ENCODE results near the gene ENTPD3. TPM values are rescaled to one million over a fixed set of nuclear protein-coding genes. Genes with fewer than 3 reads are reported as not detected.

ENTPD3 gene
- total and polyA plus RNA-seq, 8 donors: 7.0 to 27.8 (median 11.9) TPM

- H3K9me3 ChIP-seq: no peaks in the 10 kb centered on the region
- H3K4me3 ChIP-seq: no peak overlapping the region
- ATAC-seq (no peak), FAIRE-seq (no peak), DNase-seq (no peak)
- H3K27me3 ChIP-seq: no peaks in the 10 kb centered on the region
- TF ChIP-seq CTCF (IDR thresholded peaks at IDR 0.05): no peak
- no peaks in the 10 kb centered on the region for H3K36me3 ChIP-seq
- H3K4me1 ChIP-seq: peaks cover 0 to 6% (median 3%) of the 10 kb centered on the region in 3 donors
- 93 to 97% methylated on average over 3 of the region's 3 CpGs for WGBS, 2 donors
- H3K27ac ChIP-seq: no peak overlapping the region
- intact Hi-C loops (cut with DNase I): no loop called here
Observed at GRCh38 chr3:40386213-40386612, 771 bp upstream of the ENTPD3 start.

- WGBS, 2 donors: 39 to 42% methylated on average over 10 of the region's 10 CpGs
- Histone ChIP-seq H3K27me3 (no peaks in the 10 kb centered on the region), H3K27ac (peak overlapping the region in 1 of 4 donors; percentile 2), H3K4me1 (peaks cover 0 to 6% (median 3%) of the 10 kb centered on the region in 3 donors), H3K9me3 (no peaks in the 10 kb centered on the region), H3K36me3 (no peaks in the 10 kb centered on the region), H3K4me3 (peak overlapping the region in 3 of 4 donors; percentile 48 to 63 (median 60))
- peak in 1 of 6 donors; percentile 17 for DNase-seq
- intact Hi-C loops (cut with DNase I): no loop called here
- no peak for TF ChIP-seq CTCF (IDR thresholded peaks at IDR 0.05)
- FAIRE-seq: no peak
- ATAC-seq: peak in 3 of 4 donors; percentile 6 to 24 (median 7)
Observed at GRCh38 chr3:40387895-40388254, 891 bp downstream of the ENTPD3 start.

- H3K27me3 ChIP-seq: no peaks in the 10 kb centered on the region
- no peak overlapping the region for H3K4me3 ChIP-seq
- intact Hi-C loops (cut with DNase I): no loop called here
- FAIRE-seq (no peak), DNase-seq (no peak), ATAC-seq (no peak)
- WGBS, 2 donors: 58 to 61% methylated on average over 5 of the region's 5 CpGs
- no peak for TF ChIP-seq CTCF (IDR thresholded peaks at IDR 0.05)
- no peaks in the 10 kb centered on the region for H3K36me3 ChIP-seq
- no peak overlapping the region for H3K27ac ChIP-seq
- no peaks in the 10 kb centered on the region for H3K9me3 ChIP-seq
- no peaks in the 10 kb centered on the region for H3K4me1 ChIP-seq
Observed at GRCh38 chr3:40396406-40396805, 9.4 kb downstream of the ENTPD3 start.

GRCh38 chr3:40397129-40397528, 10.1 kb downstream of the ENTPD3 start:
- no peak for TF ChIP-seq CTCF (IDR thresholded peaks at IDR 0.05)
- H3K4me1 ChIP-seq: no peaks in the 10 kb centered on the region
- intact Hi-C loops (cut with DNase I): no loop called here
- no peaks in the 10 kb centered on the region for H3K27me3 ChIP-seq
- FAIRE-seq (no peak), DNase-seq (no peak), ATAC-seq (no peak)
- H3K9me3 ChIP-seq: no peaks in the 10 kb centered on the region
- H3K4me3 ChIP-seq: no peak overlapping the region
- peak overlapping the region in 1 of 4 donors; percentile 72 for H3K27ac ChIP-seq
- WGBS, 2 donors: 92 to 96% methylated on average over 4 of the region's 4 CpGs
- no peaks in the 10 kb centered on the region for H3K36me3 ChIP-seq

GRCh38 chr3:40397912-40398311, 10.9 kb downstream of the ENTPD3 start:
- DNase-seq: no peak
- peak overlapping the region; percentile 19 to 72 (median 68) for H3K27ac ChIP-seq

More at GRCh38 chr3:40397912-40398311, 10.9 kb downstream of the ENTPD3 start:
- no peak for FAIRE-seq
- WGBS, 2 donors: 68 to 71% methylated on average over 4 of the region's 4 CpGs
- no peak overlapping the region for H3K4me3 ChIP-seq
- TF ChIP-seq CTCF (IDR thresholded peaks at IDR 0.05): no peak
- no peaks in the 10 kb centered on the region for H3K36me3 ChIP-seq
- H3K9me3 ChIP-seq: no peaks in the 10 kb centered on the region
- no peak for ATAC-seq
- no peaks in the 10 kb centered on the region for H3K4me1 ChIP-seq
- H3K27me3 ChIP-seq: no peaks in the 10 kb centered on the region
- intact Hi-C loops (cut with DNase I): no loop called here

All from pancreas (tissue), 10 donors.